Measurements from ENCODE around the gene XPO5. TPM values are rescaled to one million over a fixed set of nuclear protein-coding genes. Genes with fewer than 3 reads are reported as not detected.

XPO5 gene
- total RNA-seq, 1 donor from 2014 or later = 33.5 TPM

GRCh38 chr6:43497689-43498088 lies 78.1 kb downstream of the XPO5 start:
- DNase-seq (ENCODE audit: low read depth) = no peak
- no peak overlapping the region for H3K4me3 ChIP-seq (ENCODE audit: low read depth, low read length)
- no peak for TF ChIP-seq CTCF (conservative IDR thresholded peaks at IDR 0.05; ENCODE audit: low read depth, low read length)

GRCh38 chr6:43497129-43497396 lies 78.8 kb downstream of the XPO5 start:
- DNase-seq (ENCODE audit: low read depth) = no peak
- no peak overlapping the region for H3K4me3 ChIP-seq (ENCODE audit: low read depth, low read length)
- no peak for TF ChIP-seq CTCF (conservative IDR thresholded peaks at IDR 0.05; ENCODE audit: low read depth, low read length)

- no peak overlapping the region for H3K4me3 ChIP-seq (ENCODE audit: low read depth, low read length)
- TF ChIP-seq CTCF (conservative IDR thresholded peaks at IDR 0.05; ENCODE audit: low read depth, low read length) = peak; percentile 73
- DNase-seq (ENCODE audit: low read depth) = no peak
Observed at GRCh38 chr6:43496370-43497128, 79.3 kb downstream of the XPO5 start.

GRCh38 chr6:43495409-43495941 lies 80.4 kb downstream of the XPO5 start:
- no peak overlapping the region for H3K4me3 ChIP-seq (ENCODE audit: low read depth, low read length)
- peak; percentile 39 for TF ChIP-seq CTCF (conservative IDR thresholded peaks at IDR 0.05; ENCODE audit: low read depth, low read length)
- DNase-seq (ENCODE audit: low read depth) = no peak

GRCh38 chr6:43494766-43495165 lies 81.1 kb downstream of the XPO5 start:
- DNase-seq (ENCODE audit: low read depth) = no peak
- no peak for TF ChIP-seq CTCF (conservative IDR thresholded peaks at IDR 0.05; ENCODE audit: low read depth, low read length)
- H3K4me3 ChIP-seq (ENCODE audit: low read depth, low read length) = no peak overlapping the region

GRCh38 chr6:43494321-43494720 lies 81.5 kb downstream of the XPO5 start:
- no peak for DNase-seq (ENCODE audit: low read depth)
- no peak for TF ChIP-seq CTCF (conservative IDR thresholded peaks at IDR 0.05; ENCODE audit: low read depth, low read length)
- no peak overlapping the region for H3K4me3 ChIP-seq (ENCODE audit: low read depth, low read length)

GRCh38 chr6:43493833-43494232 lies 82.0 kb downstream of the XPO5 start:
- DNase-seq (ENCODE audit: low read depth) = no peak
- TF ChIP-seq CTCF (conservative IDR thresholded peaks at IDR 0.05; ENCODE audit: low read depth, low read length) = no peak
- no peak overlapping the region for H3K4me3 ChIP-seq (ENCODE audit: low read depth, low read length)

Measured in epithelial cell of proximal tubule (primary cell).